HG03439 (cell line): ENCODE measurements around the gene PDE9A.

Experiments
- ATAC-seq: cut with Tn5 transposase; IDR thresholded peaks from one replicate; pipeline ENCODE4 v1.9.1; 2021; ENCODE audit warnings: mild to moderate bottlenecking, moderate library complexity; ENCODE audit not compliant: unreplicated experiment

The PDE9A gene

DNA sequence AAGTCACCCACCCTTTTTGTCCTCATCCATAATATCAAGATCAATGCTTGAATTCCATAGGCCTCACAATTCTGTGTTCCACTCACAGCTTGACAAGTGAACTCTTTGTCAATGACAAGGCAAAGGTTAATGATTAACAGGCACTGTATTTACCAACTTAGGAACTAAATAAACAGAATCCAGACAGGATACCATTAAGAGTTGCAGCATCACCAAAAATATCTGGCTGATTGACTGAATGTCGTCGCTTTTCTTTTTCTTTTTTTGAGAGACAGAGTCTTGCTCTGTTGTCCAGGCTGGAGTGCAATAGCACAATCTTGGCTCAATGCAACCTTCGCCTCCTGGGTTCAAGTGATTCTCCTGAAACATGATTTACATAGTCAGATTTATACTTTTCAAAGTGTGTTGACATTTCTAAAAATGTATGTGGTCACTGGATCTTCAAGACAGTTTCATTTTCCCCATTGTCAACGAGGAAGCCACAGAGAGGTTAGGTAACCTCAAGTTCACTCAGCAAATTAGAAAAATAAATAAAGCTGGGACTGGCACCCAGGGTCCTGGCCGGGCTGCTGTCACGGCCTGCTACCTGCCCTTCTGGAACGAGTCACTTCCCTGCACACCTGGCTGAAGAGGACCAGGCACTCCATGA is 81.0 kb downstream of the PDE9A start:
- no peak for ATAC-seq

DNA sequence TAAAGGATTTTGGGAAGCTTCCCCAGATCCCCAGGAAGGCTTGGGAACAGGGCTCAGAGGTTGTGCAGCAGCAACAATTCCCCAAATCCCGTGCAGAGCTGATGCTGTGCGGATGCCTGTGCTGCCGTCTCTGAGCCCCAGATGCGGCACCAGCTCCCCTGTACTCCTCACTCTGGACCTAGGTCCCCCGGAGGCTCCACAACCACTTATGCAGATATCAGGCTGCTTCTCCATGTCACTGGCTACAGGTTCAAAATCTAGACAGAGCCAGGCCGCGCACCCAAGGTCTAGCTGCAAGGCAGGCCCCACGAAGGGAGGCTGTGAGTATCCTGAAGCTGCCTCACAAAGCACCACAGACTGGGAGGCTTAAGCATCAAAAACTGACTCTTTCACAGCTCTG is 81.6 kb downstream of the PDE9A start:
- ATAC-seq: no peak

GRCh38 chr21:42735944-42736343 is 82.5 kb downstream of the PDE9A start:
- no peak for ATAC-seq

DNA sequence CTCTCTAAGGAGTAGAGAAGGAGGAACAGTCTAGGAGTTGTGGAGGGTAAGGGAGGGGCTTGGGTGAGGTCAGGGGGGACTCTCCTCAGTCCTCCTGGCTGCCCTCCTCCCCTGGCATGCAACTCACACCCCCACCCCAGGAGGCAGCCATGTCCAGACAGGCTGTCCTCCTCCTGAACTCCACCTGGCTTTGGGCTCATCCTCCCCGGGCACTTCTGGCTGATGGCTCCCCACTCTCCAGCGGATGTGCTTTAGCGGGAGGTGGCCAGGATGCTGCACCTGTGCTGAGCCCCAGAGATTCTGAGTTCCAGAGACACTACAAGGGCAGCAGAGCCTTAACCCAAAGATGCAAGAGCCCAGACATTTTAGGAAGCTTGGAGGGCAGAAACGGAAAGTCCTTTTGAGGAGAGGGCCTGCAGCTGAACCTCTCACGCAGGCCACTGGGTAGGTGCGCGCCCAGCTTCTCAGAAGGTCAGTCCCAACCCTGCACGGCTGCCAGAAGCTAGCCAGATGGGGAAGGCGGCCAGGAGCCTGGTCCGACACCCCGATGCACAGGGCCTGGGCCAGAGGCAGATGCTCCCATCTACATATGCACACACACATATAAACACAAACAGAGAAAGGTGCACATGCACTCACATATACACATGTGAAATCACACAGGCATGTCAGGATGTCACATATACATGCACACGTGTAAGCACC is 83.4 kb downstream of the PDE9A start:
- ATAC-seq: no peak

DNA sequence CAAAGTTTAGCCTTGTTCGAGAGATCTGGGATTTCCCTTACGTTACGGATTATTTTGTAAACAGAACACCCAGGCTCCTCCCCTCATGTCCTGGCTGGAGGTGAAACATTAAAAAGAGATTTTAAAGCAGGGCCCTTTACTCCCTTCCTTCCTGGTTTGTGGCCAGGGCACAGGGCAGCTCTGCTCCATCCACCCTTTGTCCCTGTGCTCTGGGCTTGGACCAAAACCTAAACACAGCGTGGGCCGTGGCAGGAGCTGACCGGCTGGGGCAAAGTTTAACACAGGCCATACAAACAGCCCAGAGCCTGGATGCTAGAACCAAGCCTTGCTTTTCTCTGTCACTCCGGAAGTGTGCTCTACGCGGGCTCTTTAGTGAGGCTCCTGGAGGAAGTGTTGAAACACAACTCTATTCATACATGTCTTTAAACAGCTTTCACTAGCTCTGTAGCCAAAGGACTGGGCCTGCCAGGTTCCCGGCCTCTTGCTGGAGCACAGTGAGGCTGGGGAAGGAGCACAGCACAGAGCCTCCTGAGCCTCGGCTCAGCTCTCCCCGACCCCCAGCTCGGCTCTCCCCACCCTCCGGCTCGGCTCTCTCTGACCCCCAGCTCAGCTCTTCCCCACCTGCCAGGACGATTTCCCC is 84.7 kb downstream of the PDE9A start:
- ATAC-seq: no peak

GRCh38 chr21:42739061-42739931 is 85.9 kb downstream of the PDE9A start:
- no peak for ATAC-seq

DNA sequence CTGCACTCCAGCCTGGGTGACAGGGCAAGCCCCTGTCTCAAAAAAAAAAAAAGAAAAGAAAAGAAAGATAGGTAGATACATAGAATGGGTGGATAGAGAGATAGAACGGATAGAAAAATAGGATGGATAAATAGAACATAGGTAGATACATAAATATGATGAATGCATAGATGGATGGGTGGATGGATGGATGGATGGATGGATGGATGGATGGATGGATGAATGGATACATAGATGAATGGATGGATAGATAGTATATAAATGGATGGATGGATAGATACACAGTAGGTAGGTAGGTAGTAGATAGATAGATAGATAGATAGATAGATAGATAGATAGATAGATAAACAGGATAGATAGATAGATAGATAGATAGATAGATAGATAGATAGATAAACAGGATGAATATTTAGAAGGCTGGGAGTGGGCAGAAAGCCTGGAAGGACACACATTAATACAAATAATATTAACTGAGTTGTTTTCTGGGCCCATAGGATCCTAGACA is 87.0 kb downstream of the PDE9A start:
- ATAC-seq: no peak

- no peak for ATAC-seq
Observed at GRCh38 chr21:42741066-42741465, 87.6 kb downstream of the PDE9A start.

DNA sequence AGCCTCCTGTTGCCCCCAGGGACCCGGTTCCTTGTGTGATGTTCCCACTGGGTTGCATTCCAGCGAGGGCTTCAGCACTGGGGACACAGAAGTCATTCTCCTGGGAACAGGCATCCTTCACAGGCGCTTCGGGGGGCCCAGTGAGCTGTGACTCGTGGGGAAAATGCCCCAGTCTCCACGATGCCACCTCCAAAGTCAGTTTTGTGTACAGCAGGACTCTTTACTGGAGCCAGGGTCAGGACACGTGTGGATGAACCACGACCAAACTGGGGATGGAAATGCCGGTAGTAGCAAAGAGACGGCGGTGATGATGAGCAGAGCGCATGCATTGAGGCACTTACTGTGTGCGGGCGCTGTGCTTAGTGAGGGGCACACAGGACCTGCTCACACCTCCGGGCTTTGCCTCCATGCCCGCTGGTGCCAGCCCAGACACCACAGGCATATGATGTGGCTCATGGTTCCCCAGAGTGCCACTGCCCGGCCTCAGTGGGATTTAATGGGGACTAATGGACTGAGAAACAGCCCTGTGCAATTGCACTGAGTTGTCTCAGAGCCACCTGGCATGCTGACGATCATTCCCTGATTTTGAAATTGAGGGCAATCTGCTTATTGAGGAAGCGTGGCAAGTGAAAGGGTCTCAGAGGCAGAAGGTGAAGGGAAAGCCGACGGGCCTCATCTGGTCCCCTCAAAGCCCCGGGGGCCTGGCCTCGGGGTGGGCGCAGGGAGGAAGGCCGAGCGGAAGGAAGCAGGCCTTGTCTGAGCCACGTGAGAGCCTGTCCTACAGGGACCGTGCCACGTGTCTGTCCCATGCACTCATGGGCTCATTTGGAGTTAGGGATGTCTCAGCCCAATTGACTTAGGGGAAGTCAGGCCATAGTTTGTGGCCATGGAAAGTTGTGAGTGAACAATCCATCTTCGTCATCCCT is 91.4 kb downstream of the PDE9A start:
- no peak for ATAC-seq

DNA sequence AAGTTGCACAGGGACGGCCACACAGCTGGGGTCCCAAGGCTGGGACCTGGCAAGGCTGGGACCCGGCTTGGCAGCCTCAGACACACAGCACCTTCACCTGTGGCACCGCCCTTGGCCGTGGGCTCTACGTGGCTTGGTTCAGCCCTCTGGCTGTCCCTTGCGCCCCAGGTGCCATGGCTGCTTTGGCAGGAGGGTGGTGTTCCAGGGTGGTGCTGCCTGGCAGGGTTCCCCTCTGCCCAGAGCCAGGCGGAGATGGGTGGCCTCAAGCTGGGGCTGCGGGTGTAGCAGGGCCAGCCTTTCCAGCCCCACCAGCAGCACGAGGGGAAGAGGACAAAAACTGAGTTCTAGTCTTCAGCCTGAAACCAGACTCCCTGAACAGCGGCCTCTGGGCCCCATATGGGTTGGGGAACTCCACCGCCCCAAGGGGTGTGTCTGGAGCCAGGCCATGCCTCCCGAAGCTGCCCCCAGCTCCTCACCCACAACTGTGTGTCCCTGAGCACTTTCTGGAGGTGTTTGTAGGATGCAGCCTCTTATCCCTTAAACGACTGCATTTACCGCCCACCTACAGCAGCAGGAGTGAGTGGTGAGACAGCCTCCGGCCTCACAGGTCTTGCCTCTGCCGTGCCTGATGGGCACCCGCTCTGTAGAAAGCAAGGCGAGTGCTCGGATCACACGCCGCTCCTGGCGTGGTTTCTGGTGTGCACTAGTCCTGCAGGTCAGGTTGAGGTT is 92.3 kb downstream of the PDE9A start:
- ATAC-seq: no peak

- no peak for ATAC-seq
Observed at GRCh38 chr21:42746240-42746592, 92.8 kb downstream of the PDE9A start.

- no peak for ATAC-seq
Observed at GRCh38 chr21:42746593-42747275, 93.3 kb downstream of the PDE9A start.

DNA sequence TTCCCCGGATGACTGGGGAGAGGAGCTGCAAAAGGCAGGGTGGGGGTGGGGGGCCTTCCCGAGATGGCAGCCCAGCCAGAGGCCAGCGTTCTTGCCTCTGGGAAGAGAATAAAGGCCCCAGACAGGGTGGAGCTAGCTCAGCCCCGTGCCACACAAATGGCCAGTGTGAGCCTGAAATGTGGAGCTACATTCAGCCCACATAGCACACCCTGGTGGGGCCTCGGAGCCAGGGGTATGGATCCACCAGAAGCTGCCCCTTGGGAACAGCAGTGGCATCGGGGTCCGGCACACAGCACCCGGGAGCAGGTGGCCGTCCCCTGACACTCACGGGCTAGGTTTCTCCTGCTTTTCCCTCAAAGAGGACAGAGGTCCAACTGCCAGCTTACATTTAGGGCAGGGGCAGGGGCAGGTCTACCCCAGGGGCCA is 93.9 kb downstream of the PDE9A start:
- ATAC-seq: no peak

DNA sequence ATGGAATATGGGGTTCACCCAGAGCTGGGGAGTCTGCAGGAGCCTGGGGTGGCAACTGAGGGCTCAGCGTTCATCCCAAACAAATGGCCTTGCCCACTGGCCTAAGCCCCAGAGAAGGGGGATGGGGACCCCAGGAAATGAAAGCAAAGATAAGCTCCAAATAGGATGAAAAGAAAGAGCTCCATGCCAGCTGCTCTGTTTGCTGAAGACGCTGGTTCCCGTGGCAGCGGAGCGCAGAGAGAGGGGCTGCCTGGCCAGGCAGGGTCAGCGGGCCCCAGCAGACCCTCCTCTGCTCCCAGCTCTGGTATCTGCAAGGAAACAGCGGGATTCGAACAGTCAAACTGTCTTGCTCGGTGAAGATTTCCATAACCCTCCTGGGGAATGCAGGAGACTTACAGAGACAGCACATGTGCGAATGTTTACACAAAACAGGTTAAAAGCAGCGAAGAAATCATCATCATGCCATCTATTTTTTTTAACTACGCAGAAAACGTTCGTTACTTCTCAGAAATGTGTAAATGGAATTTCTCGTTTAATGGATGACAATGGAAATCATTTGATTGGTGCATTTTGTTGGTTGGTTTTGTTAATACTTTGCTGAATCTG is 94.4 kb downstream of the PDE9A start:
- no peak for ATAC-seq

DNA sequence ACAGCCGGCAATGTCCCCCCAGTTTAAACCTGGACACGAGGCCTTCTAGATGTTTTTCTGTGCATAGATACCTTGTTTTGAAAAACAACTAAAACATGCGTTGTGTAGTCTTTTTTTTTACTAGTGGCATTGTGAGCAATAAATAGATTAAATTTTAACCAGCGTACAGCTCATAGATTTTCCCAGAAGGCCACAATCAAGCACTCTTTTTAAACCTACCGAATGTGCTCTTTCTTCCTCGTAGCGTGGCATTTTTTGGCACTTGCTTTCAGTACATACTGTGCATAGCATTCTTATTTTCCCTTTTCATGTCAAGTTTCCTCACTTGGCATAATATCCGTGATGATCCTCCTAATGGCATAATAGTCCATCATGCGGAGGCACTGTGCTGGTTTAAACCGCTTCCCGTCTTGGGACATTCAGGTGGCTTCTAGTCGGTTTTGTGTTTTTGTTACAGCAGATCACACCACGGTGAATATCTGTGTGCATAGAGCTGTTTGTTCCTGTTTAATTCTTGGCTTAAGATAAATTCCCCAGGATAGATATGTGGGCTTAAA is 95.3 kb downstream of the PDE9A start:
- no peak for ATAC-seq

GRCh38 chr21:42750737-42751530 is 97.5 kb downstream of the PDE9A start:
- ATAC-seq: no peak

DNA sequence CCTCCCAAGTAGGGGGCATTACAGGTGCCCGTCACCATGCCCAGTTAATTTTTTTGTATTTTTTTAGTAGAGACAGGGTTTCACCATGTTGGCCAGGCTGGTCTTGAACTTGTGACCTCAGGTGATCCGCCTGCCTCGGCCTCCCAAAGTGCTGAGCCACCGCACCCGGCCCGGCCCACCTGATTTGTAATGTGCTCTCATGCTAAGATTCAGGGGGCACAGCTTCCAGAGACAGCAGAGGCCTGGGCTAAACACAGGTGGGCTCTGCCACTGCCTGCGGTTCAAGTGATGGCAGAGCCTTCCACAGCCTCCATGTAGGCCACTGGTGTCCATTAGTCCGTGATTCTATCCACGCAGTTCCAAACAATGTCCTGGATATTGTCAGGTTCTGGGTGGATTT is 98.4 kb downstream of the PDE9A start:
- ATAC-seq: no peak
